Measurements from ENCODE around the gene ABCA2. TPM values are rescaled to one million over a fixed set of nuclear protein-coding genes. Genes with fewer than 3 reads are reported as not detected.

Gene ABCA2
- total and polyA plus RNA-seq, 9 of the 15 experiments (the other 6 are each of a cell fraction or from before 2014, with no cell fraction given): 0.69 to 16.3 (median 6.1) TPM; not detected in 2

DNA sequence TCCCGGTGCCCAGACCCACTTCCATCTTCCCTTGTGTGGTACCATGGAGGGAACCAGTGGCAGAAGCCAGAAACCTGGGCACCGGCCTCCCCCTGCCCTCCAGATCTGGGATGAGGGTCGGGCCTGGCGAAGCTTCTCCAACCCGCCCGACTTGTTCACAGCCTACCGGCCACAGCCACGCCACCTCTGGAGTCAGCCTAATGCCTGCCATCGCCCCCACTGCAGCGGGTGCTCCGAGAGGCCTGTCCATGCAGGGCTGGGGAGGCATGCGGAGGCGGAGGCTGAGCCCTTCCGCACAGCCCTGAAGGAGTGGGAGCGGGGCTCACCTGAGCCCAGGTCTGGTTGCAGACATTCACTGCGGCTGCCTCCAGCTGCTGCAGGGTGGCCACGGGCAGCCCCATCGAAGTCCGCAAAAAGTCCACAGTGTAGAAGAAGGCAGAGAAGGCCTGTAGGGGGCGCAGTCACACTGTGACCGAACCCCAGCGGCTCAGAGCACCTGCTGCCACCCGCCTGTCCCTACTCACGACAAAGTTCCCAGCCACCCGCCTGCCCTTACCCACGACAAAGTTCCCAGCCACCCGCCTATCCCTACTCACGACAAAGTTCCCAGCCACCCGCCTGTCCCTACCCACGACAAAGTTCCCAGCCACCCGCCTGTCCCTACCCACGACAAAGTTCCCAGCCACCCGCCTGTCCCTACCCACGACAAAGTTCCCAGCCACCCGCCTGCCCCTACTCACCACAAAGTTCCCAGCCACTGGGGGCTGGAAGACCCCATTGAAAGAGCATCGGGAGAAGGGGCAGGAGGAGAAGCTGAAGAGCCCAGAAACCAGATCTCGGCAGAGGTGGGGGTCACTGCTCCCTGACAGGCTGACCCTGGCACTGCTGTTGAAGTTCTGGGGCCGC lies 21.8 kb upstream of the ABCA2 start (continued):
- no peak for TF ChIP-seq KLF13 (tag; IDR thresholded peaks at IDR 0.05; ENCODE audit: borderline replicate concordance, low read depth)
- TF ChIP-seq CBFB (CRISPR knock-in tag; IDR thresholded peaks at IDR 0.05): no peak
- no peak for TF ChIP-seq FOXJ2 (tag; IDR thresholded peaks at IDR 0.05)
- TF ChIP-seq, protein P1, sequence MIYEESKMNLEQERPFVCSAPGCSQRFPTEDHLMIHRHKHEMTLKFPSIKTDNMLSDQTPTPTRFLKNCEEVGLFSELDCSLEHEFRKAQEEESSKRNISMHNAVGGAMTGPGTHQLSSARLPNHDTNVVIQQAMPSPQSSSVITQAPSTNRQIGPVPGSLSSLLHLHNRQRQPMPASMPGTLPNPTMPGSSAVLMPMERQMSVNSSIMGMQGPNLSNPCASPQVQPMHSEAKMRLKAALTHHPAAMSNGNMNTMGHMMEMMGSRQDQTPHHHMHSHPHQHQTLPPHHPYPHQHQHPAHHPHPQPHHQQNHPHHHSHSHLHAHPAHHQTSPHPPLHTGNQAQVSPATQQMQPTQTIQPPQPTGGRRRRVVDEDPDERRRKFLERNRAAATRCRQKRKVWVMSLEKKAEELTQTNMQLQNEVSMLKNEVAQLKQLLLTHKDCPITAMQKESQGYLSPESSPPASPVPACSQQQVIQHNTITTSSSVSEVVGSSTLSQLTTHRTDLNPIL (CRISPR knock-in tag; IDR thresholded peaks at IDR 0.05): no peak
- TF ChIP-seq, protein P2, sequence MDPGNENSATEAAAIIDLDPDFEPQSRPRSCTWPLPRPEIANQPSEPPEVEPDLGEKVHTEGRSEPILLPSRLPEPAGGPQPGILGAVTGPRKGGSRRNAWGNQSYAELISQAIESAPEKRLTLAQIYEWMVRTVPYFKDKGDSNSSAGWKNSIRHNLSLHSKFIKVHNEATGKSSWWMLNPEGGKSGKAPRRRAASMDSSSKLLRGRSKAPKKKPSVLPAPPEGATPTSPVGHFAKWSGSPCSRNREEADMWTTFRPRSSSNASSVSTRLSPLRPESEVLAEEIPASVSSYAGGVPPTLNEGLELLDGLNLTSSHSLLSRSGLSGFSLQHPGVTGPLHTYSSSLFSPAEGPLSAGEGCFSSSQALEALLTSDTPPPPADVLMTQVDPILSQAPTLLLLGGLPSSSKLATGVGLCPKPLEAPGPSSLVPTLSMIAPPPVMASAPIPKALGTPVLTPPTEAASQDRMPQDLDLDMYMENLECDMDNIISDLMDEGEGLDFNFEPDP (CRISPR knock-in tag; IDR thresholded peaks at IDR 0.05): no peak
- no peak for TF ChIP-seq SAP30 (IDR thresholded peaks at IDR 0.05; ENCODE audit: borderline replicate concordance, insufficient read depth, low read depth, low read length, poor library complexity, severe bottlenecking)
- TF ChIP-seq, protein P3, sequence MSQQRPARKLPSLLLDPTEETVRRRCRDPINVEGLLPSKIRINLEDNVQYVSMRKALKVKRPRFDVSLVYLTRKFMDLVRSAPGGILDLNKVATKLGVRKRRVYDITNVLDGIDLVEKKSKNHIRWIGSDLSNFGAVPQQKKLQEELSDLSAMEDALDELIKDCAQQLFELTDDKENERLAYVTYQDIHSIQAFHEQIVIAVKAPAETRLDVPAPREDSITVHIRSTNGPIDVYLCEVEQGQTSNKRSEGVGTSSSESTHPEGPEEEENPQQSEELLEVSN (IDR thresholded peaks at IDR 0.05; ENCODE audit: borderline replicate concordance in 1 of 2, extremely low read depth in 1 of 2, insufficient read depth in 1 of 2, insufficient read length in 1 of 2, low read depth in 1 of 2, low read length in 1 of 2, poor library complexity in 1 of 2, severe bottlenecking in 1 of 2): peak in 1 of 2 experiments; percentile 43
- TF ChIP-seq ZNF830 (CRISPR knock-in tag; IDR thresholded peaks at IDR 0.05): no peak
- TF ChIP-seq TCF7L2 (IDR thresholded peaks at IDR 0.05; ENCODE audit: low read depth, low read length): no peak
- peak; percentile 37; the same call in 1 of the 2 replicates for TF ChIP-seq GABPB1 (CRISPR knock-in tag; IDR thresholded peaks at IDR 0.05)
- TF ChIP-seq, protein P4, sequence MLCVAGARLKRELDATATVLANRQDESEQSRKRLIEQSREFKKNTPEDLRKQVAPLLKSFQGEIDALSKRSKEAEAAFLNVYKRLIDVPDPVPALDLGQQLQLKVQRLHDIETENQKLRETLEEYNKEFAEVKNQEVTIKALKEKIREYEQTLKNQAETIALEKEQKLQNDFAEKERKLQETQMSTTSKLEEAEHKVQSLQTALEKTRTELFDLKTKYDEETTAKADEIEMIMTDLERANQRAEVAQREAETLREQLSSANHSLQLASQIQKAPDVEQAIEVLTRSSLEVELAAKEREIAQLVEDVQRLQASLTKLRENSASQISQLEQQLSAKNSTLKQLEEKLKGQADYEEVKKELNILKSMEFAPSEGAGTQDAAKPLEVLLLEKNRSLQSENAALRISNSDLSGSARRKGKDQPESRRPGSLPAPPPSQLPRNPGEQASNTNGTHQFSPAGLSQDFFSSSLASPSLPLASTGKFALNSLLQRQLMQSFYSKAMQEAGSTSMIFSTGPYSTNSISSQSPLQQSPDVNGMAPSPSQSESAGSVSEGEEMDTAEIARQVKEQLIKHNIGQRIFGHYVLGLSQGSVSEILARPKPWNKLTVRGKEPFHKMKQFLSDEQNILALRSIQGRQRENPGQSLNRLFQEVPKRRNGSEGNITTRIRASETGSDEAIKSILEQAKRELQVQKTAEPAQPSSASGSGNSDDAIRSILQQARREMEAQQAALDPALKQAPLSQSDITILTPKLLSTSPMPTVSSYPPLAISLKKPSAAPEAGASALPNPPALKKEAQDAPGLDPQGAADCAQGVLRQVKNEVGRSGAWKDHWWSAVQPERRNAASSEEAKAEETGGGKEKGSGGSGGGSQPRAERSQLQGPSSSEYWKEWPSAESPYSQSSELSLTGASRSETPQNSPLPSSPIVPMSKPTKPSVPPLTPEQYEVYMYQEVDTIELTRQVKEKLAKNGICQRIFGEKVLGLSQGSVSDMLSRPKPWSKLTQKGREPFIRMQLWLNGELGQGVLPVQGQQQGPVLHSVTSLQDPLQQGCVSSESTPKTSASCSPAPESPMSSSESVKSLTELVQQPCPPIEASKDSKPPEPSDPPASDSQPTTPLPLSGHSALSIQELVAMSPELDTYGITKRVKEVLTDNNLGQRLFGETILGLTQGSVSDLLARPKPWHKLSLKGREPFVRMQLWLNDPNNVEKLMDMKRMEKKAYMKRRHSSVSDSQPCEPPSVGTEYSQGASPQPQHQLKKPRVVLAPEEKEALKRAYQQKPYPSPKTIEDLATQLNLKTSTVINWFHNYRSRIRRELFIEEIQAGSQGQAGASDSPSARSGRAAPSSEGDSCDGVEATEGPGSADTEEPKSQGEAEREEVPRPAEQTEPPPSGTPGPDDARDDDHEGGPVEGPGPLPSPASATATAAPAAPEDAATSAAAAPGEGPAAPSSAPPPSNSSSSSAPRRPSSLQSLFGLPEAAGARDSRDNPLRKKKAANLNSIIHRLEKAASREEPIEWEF (CRISPR knock-in tag; IDR thresholded peaks at IDR 0.05): no peak
- no peak for TF ChIP-seq TOE1 (IDR thresholded peaks at IDR 0.05; ENCODE audit: borderline replicate concordance)
- no peak for TF ChIP-seq TOE1 (CRISPR knock-in tag; IDR thresholded peaks at IDR 0.05; ENCODE audit: borderline replicate concordance, low read depth)
- TF ChIP-seq ELF4 (CRISPR knock-in tag; IDR thresholded peaks at IDR 0.05): no peak
- no peak for TF ChIP-seq RNF2 (IDR thresholded peaks at IDR 0.05)
- TF ChIP-seq SOX6 (IDR thresholded peaks at IDR 0.05): no peak
- no peak for TF ChIP-seq TFAM (CRISPR knock-in tag; conservative IDR thresholded peaks at IDR 0.05)
